K562 (cell line): ENCODE data around the gene QPRT. TPM values are rescaled to one million over a fixed set of nuclear protein-coding genes. Genes with fewer than 3 reads are reported as not detected.

Experiments used
- ATAC-seq: fragments of 200-7000 bp; cut with Tn5 transposase; 3 replicates; pipeline ENCODE4 v1.9.1; 2020; ENCODE audit warnings: moderate library complexity
- BruUV-seq: library from RNA; stranded (reverse); fragments of 400-500 nt; replicated peaks from 2 replicates; lab custom pipeline; 2021; lab: Mats Ljungman, UMichigan
- CTCF ChIA-PET: fragments of 300-600 bp; formaldehyde crosslinking; extraction: SDS; loops from one replicate; lab custom pipeline; 2021; ENCODE audit warnings: low intra/inter-chr PET ratio; lab: Yijun Ruan, JAX
- POLR2A ChIA-PET: fragments of 300-600, 350-650 bp; sonication (Branson Sonifier 250); formaldehyde crosslinking; extraction: SDS; loops from one replicate; lab custom pipeline; 2021; ENCODE audit warnings: antibody characterized with exemption, inconsistent platforms; lab: Yijun Ruan, JAX
- DNase-seq, 4 experiments: peaks; one replicate each; pipeline versions ENCODE4 v3.0.0 to v3.0.0-alpha.2; 2011 to 2018; ENCODE audit warnings: low spot score in 3 of 4, mixed read lengths in 3 of 4; ENCODE audit errors: extremely low read depth in 1 of 4
- FAIRE-seq: peaks from 2 replicates; lab custom pipeline; 2011; peaks lifted over from hg19 to GRCh38; lab: Jason Lieb, UNC
- H2AFZ ChIP-seq: 2 replicates; pipeline ENCODE4 v1.6.0; 2011; ENCODE audit warnings: low read depth, low read length, control low read depth, inconsistent platforms
- H3K27ac ChIP-seq: fragments of 200-600 bp; 3 replicates; pipeline ENCODE4 v1.8.0; 2011; ENCODE audit warnings: low read depth, mild to moderate bottlenecking, control low read depth, inconsistent platforms, low read length, moderate library complexity, mixed read lengths; ENCODE audit errors: extremely low read depth
- H3K27me3 ChIP-seq, 2 experiments: fragments of 300-600 bp in 1 of 2; 2 replicates in 1 of 2; 3 replicates in 1 of 2; pipeline versions ENCODE4 v1.6.0 to v1.8.0; 2011; ENCODE audit warnings: inconsistent platforms in 2 of 2, low read length in 2 of 2, mild to moderate bottlenecking in 1 of 2, mixed read lengths in 1 of 2, moderate library complexity in 1 of 2; ENCODE audit not compliant: control insufficient read depth in 2 of 2, insufficient read depth in 2 of 2
- H3K36me3 ChIP-seq: fragments of 300-600 bp; 3 replicates; pipeline ENCODE4 v1.8.0; 2011; ENCODE audit warnings: mild to moderate bottlenecking, low read length, inconsistent platforms; ENCODE audit not compliant: control insufficient read depth, insufficient read depth
- H3K4me1 ChIP-seq, 2 experiments: fragments of 200-600 bp in 1 of 2; replicated peaks in 1 of 2; 2 replicates in 1 of 2; 3 replicates in 1 of 2; pipeline versions ENCODE4 v1.5.1 to v1.8.0; 2011; ENCODE audit warnings: inconsistent platforms in 2 of 2, low read length in 2 of 2, mild to moderate bottlenecking in 1 of 2, mixed read lengths in 1 of 2, moderate library complexity in 1 of 2; ENCODE audit not compliant: control insufficient read depth in 2 of 2, insufficient read depth in 2 of 2
- H3K4me2 ChIP-seq: 2 replicates; pipeline ENCODE4 v1.6.1; 2011; ENCODE audit warnings: low read length, control low read depth, inconsistent platforms, mixed read lengths; ENCODE audit not compliant: insufficient read depth
- H3K4me3 ChIP-seq: fragments of 200-600 bp; sonication (generic), shearing (Covaris generic); 2 replicates; pipeline ENCODE4 v1.5.1; 2016; ENCODE audit warnings: control low read depth, inconsistent platforms
- H3K79me2 ChIP-seq: fragments of 200-600 bp; 3 replicates; pipeline ENCODE4 v1.8.0; 2011; ENCODE audit warnings: low read length, inconsistent platforms; ENCODE audit not compliant: control insufficient read depth, insufficient read depth
- H3K9ac ChIP-seq, 2 experiments: 2 replicates each; pipeline versions ENCODE4 v1.6.0 to v1.6.1; 2011; ENCODE audit warnings: low read depth in 2 of 2, low read length in 2 of 2, control low read depth in 1 of 2, inconsistent platforms in 1 of 2, mild to moderate bottlenecking in 1 of 2, mixed read lengths in 1 of 2; ENCODE audit not compliant: insufficient read depth in 1 of 2
- H3K9me1 ChIP-seq: one replicate; pipeline ENCODE4 v1.6.0; 2011; ENCODE audit warnings: inconsistent platforms, mild to moderate bottlenecking, low read length, moderate library complexity; ENCODE audit not compliant: control insufficient read depth, insufficient read depth
- H3K9me3 ChIP-seq: replicated peaks from 2 replicates; pipeline ENCODE4 v1.5.1; 2011; ENCODE audit warnings: low read depth, low read length, inconsistent platforms; ENCODE audit not compliant: control insufficient read depth, insufficient read depth
- H4K20me1 ChIP-seq: replicated peaks from 2 replicates; pipeline ENCODE4 v1.6.1; 2011; ENCODE audit warnings: low read length, inconsistent platforms, mixed read lengths; ENCODE audit not compliant: control insufficient read depth, insufficient read depth
- ELF2 ChIP-seq: fragments of 250-450 bp; sonication (Bioruptor Pico); IDR thresholded peaks from 2 replicates; pipeline ENCODE4 v1.5.0; 2021; ENCODE audit warnings: mild to moderate bottlenecking
- GTF3C2 ChIP-seq: IDR thresholded peaks from 3 replicates; pipeline ENCODE4 v1.6.1; 2011; ENCODE audit warnings: borderline replicate concordance, mild to moderate bottlenecking, moderate library complexity; ENCODE audit not compliant: insufficient read length; ENCODE audit errors: extremely low read depth
- HNRNPLL ChIP-seq: fragments of 200-400 bp; formaldehyde crosslinking; IDR thresholded peaks from 2 replicates; pipeline ENCODE4 v1.6.1; 2017; ENCODE audit warnings: low read length, low read depth, mild to moderate bottlenecking; ENCODE audit not compliant: poor library complexity, severe bottlenecking
- NR0B1 ChIP-seq: fragments of 450-650 bp; IDR thresholded peaks from one replicate; pipeline ENCODE4 v1.6.1; 2018; ENCODE audit warnings: mild to moderate bottlenecking, moderate library complexity; ENCODE audit not compliant: partially characterized antibody
- POLR2AphosphoS5 ChIP-seq: IDR thresholded peaks from 2 replicates; pipeline ENCODE4 v1.6.1; 2011; ENCODE audit warnings: mild to moderate bottlenecking, low read depth, low read length, moderate library complexity; ENCODE audit not compliant: control insufficient read depth, insufficient read depth
- SRSF1 ChIP-seq: fragments of 200-400 bp; formaldehyde crosslinking; IDR thresholded peaks from 2 replicates; pipeline ENCODE4 v1.6.1; 2017; ENCODE audit warnings: mild to moderate bottlenecking, low read depth, low read length, moderate library complexity
- USF2 ChIP-seq: sonication (generic); formaldehyde crosslinking; IDR thresholded peaks from 2 replicates; pipeline ENCODE4 v1.5.0; 2020; ENCODE audit warnings: missing genetic modification reagents
- YBX1 ChIP-seq: fragments of 450-650 bp; IDR thresholded peaks from 2 replicates; pipeline ENCODE4 v1.7.1; 2016; ENCODE audit warnings: mild to moderate bottlenecking
- ZBTB12 ChIP-seq: fragments of 250-450 bp; sonication (Bioruptor Pico); IDR thresholded peaks from 2 replicates; pipeline ENCODE4 v1.4.0; 2020
- ZEB2 ChIP-seq: fragments of 450-650 bp; IDR thresholded peaks from 2 replicates; pipeline ENCODE4 v1.6.1; 2016
- ZNF280A ChIP-seq: fragments of 450-650 bp; IDR thresholded peaks from 2 replicates; pipeline ENCODE4 v1.6.1; 2018; ENCODE audit warnings: mild to moderate bottlenecking, low read depth; ENCODE audit not compliant: partially characterized antibody
- ZSCAN32 ChIP-seq: fragments of 450-650 bp; formaldehyde crosslinking; IDR thresholded peaks from 2 replicates; pipeline ENCODE4 v1.4.0; 2020; ENCODE audit warnings: mild to moderate bottlenecking, moderate library complexity
- WGBS: fragments of 100-300 bp; shearing (Covaris generic); methylation state at CpG from one replicate; pipeline ENCODE4 v1.1.6; 2016; ENCODE audit warnings: low coverage, mixed read lengths; ENCODE audit not compliant: insufficient coverage; ENCODE audit errors: missing lambda C conversion rate; 5-methylcytosine and 5-hydroxymethylcytosine counted together
- in situ Hi-C: fragments of 300-500 bp; cut with MboI; formaldehyde crosslinking; loops from 4 replicates; pipeline ENCODE4 v1.15.0; 2018; ENCODE audit warnings: inconsistent platforms, mixed read lengths
- intact Hi-C: fragments of 100-400 bp; cut with micrococcal nuclease; formaldehyde crosslinking; loops from 2 replicates; pipeline ENCODE4 v1.14.2; 2022
- polyA plus RNA-seq, 8 experiments: library from polyadenylated mRNA; depleted of rRNA in 4 of 8; stranded (reverse) in 5 of 8; unstranded in 3 of 8; fragments of >200 nt; fragmentation: Nextera tagmentation in 2 of 8; fragmentation: Illumina TruSeq in 1 of 8; extraction: Ambion mirVana in 2 of 8; extraction: Trizol in 1 of 8; gene quantifications; 2 replicates each; pipeline versions ENCODE4 v1.2.1 to v1.2.3, GENCODE V29; 2011 to 2014; ENCODE audit warnings: inconsistent platforms in 1 of 8, missing spikeins in 1 of 8
- total RNA-seq, 7 experiments: library from RNA; depleted of rRNA in 6 of 7; stranded (reverse); fragments of >200 nt in 6 of 7; fragmentation: Illumina TruSeq in 2 of 7; extraction: Trizol in 2 of 7; gene quantifications; 2 replicates each; pipeline versions ENCODE4 v1.2.1 to v1.2.3, GENCODE V29; 2011 to 2021; ENCODE audit warnings: low replicate concordance in 1 of 7

QPRT gene
- total and polyA plus RNA-seq, 9 of the 15 experiments (the other 6 are each of a cell fraction or from before 2014, with no cell fraction given) = 7.7 to 112 (median 64.1) TPM

- Histone ChIP-seq H3K4me3 (no peak overlapping the region), H3K9me1 (peaks cover 8% of the 10 kb centered on the region), H3K27me3 (no peaks in the 10 kb centered on the region), H3K4me1 (peaks cover 15 to 38% of the 10 kb centered on the region in 2 experiments), H3K79me2 (peaks cover 62% of the 10 kb centered on the region), H3K9me3 (0 out of 2 replicates have a peak, but pooled peaks cover 6% of the 10 kb centered on the region), H3K4me2 (no peak overlapping the region), H3K36me3 (peaks cover 54% of the 10 kb centered on the region; the same call in 2 of the 3 replicates), H4K20me1 (0 out of 2 replicates have a peak, but pooled peaks cover 15% of the 10 kb centered on the region), H2AFZ (no peak overlapping the region), H3K27ac (peak overlapping the region; percentile 23; the same call in 1 of the 3 replicates), H3K9ac (no peak overlapping the region; a peak in 1 of 4 replicates)
- ChIA-PET CTCF (no interaction called here), POLR2A (interaction anchor here (0.6 to 4.5 kb wide), 5 partner anchors 9 to 23 kb away, joined by 3 to 30 read pairs (median 5); partner anchors contain the start of gene QPRT)
- intact Hi-C loops = no loop called here
- 29% methylated on average over 2 of the region's 2 CpGs for whole genome bisulfite sequencing
- FAIRE-seq (no peak), ATAC-seq (no peak), DNase-seq (no peak)
- in situ Hi-C loops = no loop called here
- BruUV-seq = no TSS peak
- no peak for TF ChIP-seq USF2 (CRISPR knock-in tag)
- TF ChIP-seq ZNF280A = no peak
- no peak for TF ChIP-seq ZBTB12 (CRISPR knock-in tag)
- TF ChIP-seq YBX1 = no peak
- TF ChIP-seq ZEB2 = no peak
- TF ChIP-seq NR0B1 = no peak
- TF ChIP-seq HNRNPLL = no peak
- TF ChIP-seq POLR2AphosphoS5 = no peak
- no peak for TF ChIP-seq GTF3C2
- no peak for TF ChIP-seq ZSCAN32 (CRISPR knock-in tag)
- no peak for TF ChIP-seq SRSF1
- no peak for TF ChIP-seq ELF2 (CRISPR knock-in tag)
Measured at GRCh38 chr16:29687755-29688154, 8.8 kb downstream of the QPRT start.
